Fibroblast of lung (primary cell): ENCODE results near the gene HAL. TPM values are rescaled to one million over a fixed set of nuclear protein-coding genes. Genes with fewer than 3 reads are reported as not detected.

ENCODE experiments used
- DNase-seq, 2 donors: peaks; one replicate each; pipeline versions ENCODE4 v3.0.0 to v3.0.0-alpha.2; 2010; ENCODE audit warnings: low read depth in 2 of 2
- H2AFZ ChIP-seq: 2 replicates; pipeline ENCODE4 v1.5.1; 2012; ENCODE audit warnings: low read length, control low read depth, inconsistent platforms
- H3K27ac ChIP-seq: 2 replicates; pipeline ENCODE4 v1.5.1; 2011; ENCODE audit warnings: low read length, control low read depth; ENCODE audit not compliant: insufficient read depth
- H3K27me3 ChIP-seq: 2 replicates; pipeline ENCODE4 v1.5.1; 2011; ENCODE audit warnings: mild to moderate bottlenecking, low read length; ENCODE audit not compliant: control insufficient read depth, insufficient read depth
- H3K36me3 ChIP-seq: 2 replicates; pipeline ENCODE4 v1.5.1; 2011; ENCODE audit warnings: low read length; ENCODE audit not compliant: control insufficient read depth, insufficient read depth
- H3K4me1 ChIP-seq: 2 replicates; pipeline ENCODE4 v1.5.1; 2011; ENCODE audit warnings: low read length; ENCODE audit not compliant: control insufficient read depth, insufficient read depth; ENCODE audit errors: extremely low read depth
- H3K4me2 ChIP-seq: 2 replicates; pipeline ENCODE4 v1.5.1; 2011; ENCODE audit warnings: low read length, control low read depth; ENCODE audit not compliant: insufficient read depth; ENCODE audit errors: extremely low read depth
- H3K4me3 ChIP-seq, 4 experiments: fragments of 200-600 bp in 1 of 4; sonication (generic) in 1 of 4; replicated peaks in 1 of 4; 2 replicates each; pipeline ENCODE4 v1.5.1; 2011 to 2016; ENCODE audit warnings: low read length in 4 of 4, low read depth in 3 of 4, mild to moderate bottlenecking in 3 of 4, control low read depth in 2 of 4, inconsistent platforms in 1 of 4, mixed read lengths in 1 of 4; ENCODE audit not compliant: insufficient read depth in 1 of 4; ENCODE audit errors: control extremely low read depth in 1 of 4
- H3K79me2 ChIP-seq: 2 replicates; pipeline ENCODE4 v1.5.1; 2012; ENCODE audit warnings: mild to moderate bottlenecking, low read length, inconsistent platforms; ENCODE audit not compliant: control insufficient read depth, insufficient read depth
- H3K9ac ChIP-seq: 2 replicates; pipeline ENCODE4 v1.5.1; 2011; ENCODE audit warnings: mild to moderate bottlenecking, low read length, control low read depth; ENCODE audit not compliant: insufficient read depth
- H3K9me3 ChIP-seq: 2 replicates; pipeline ENCODE4 v1.5.1; 2012; ENCODE audit warnings: low read depth, low read length; ENCODE audit not compliant: control insufficient read depth, insufficient read depth
- H4K20me1 ChIP-seq: 2 replicates; pipeline ENCODE4 v1.5.1; 2011; ENCODE audit warnings: low read length; ENCODE audit not compliant: control insufficient read depth, insufficient read depth; ENCODE audit errors: extremely low read depth
- CTCF ChIP-seq, 2 donors: IDR thresholded peaks in 1 of 2; conservative IDR thresholded peaks in 1 of 2; 1 replicate in 1 of 2; 2 replicates in 1 of 2; pipeline ENCODE4 v1.5.1; 2011 to 2012; ENCODE audit warnings: low read length in 2 of 2, control low read depth in 1 of 2, inconsistent platforms in 1 of 2, low read depth in 1 of 2, mild to moderate bottlenecking in 1 of 2
- EZH2 ChIP-seq: IDR thresholded peaks from 2 replicates; pipeline ENCODE4 v1.5.1; 2012; ENCODE audit warnings: low read length, control low read depth, mild to moderate bottlenecking; ENCODE audit errors: missing control alignments
- polyA plus RNA-seq, 2 donors: library from polyadenylated mRNA; depleted of rRNA in 1 of 2; stranded (reverse) in 1 of 2; unstranded in 1 of 2; fragments of >200 nt; gene quantifications; 2 replicates each; pipeline ENCODE4 v1.2.1, GENCODE V29; 2011 to 2012; ENCODE audit warnings: missing spikeins in 1 of 2
- total RNA-seq: library from RNA; depleted of rRNA; stranded (reverse); fragments of >200 nt; gene quantifications from 2 replicates; pipeline ENCODE4 v1.2.1, GENCODE V29; 2014

HAL gene
- total and polyA plus RNA-seq, 2 donors (not counting 1 experiment from before 2014, with no cell fraction given) = 0.02 to 0.17 TPM

DNA sequence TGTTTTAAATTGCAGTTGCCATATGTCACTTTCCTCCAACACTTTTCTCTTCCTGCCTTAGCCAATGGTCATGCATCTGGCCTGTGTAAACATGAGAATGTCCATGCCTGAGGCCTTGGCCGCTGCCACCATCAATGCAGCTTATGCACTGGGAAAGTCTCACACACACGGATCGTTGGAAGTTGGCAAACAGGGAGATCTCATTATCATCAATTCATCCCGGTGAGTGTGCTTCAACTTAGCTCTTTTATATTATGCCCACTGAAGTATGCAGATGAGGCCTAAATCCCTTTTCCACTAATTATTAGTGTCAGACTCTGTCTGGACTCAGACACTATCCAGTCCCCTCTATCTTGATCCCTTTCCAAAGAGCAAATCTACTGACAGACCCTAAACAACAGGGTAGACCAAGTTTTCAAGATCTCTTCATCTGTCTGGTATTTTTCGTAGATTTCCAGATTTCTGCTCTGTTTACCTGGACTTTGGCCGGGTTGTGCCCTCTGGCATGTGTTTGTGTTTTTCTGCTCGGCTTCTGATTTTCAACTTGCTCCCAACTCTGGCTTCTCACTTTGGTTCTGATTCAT lies 29.8 kb downstream of the HAL start:
- H3K9me3 ChIP-seq = no peaks in the 10 kb centered on the region
- H3K27ac ChIP-seq = no peak overlapping the region
- no peak overlapping the region for H3K9ac ChIP-seq
- no peaks in the 10 kb centered on the region for H3K27me3 ChIP-seq
- no peak overlapping the region for H2AFZ ChIP-seq
- H3K4me3 ChIP-seq = no peak overlapping the region
- no peaks in the 10 kb centered on the region for H3K79me2 ChIP-seq
- no peak overlapping the region for H3K4me2 ChIP-seq
- DNase-seq = no peak
- no peaks in the 10 kb centered on the region for H3K36me3 ChIP-seq
- H4K20me1 ChIP-seq = no peaks in the 10 kb centered on the region
- no peaks in the 10 kb centered on the region for H3K4me1 ChIP-seq
- no peak for TF ChIP-seq CTCF (conservative IDR thresholded peaks at IDR 0.05 in 1 of 2, IDR thresholded peaks at IDR 0.05 in 1 of 2; ENCODE audit: low read depth in 1 of 2, low read length in 2 of 2)
- no peak for TF ChIP-seq EZH2

DNA sequence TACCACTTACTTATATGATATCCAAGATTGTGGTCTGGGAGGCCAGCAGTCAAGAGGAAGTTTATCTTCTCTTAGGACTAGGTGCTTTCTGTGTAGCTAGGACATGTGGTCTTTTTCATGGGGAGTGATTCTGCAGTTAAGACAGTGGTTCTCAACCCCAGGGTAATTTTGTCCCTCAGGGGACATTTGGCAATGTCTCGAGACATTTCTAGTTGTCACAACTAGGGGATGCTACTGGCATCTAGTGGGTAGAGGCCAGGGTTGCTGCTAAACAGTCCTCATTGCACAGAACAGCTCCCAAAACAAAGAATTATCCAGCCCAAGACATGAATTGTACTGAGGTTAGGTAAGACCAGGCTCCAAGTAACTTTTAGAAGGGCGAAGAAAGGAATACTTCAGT lies 33.0 kb downstream of the HAL start:
- Histone ChIP-seq H3K9me3 (no peaks in the 10 kb centered on the region), H3K4me2 (no peak overlapping the region), H3K36me3 (no peaks in the 10 kb centered on the region), H3K4me1 (no peaks in the 10 kb centered on the region), H3K27ac (no peak overlapping the region), H3K9ac (no peak overlapping the region), H3K79me2 (no peaks in the 10 kb centered on the region), H2AFZ (no peak overlapping the region), H4K20me1 (no peaks in the 10 kb centered on the region), H3K27me3 (no peaks in the 10 kb centered on the region), H3K4me3 (no peak overlapping the region)
- DNase-seq = no peak
- no peak for TF ChIP-seq CTCF (conservative IDR thresholded peaks at IDR 0.05 in 1 of 2, IDR thresholded peaks at IDR 0.05 in 1 of 2; ENCODE audit: low read depth in 1 of 2, low read length in 2 of 2)
- no peak for TF ChIP-seq EZH2

GRCh38 chr12:95962222-95962621 lies 33.9 kb downstream of the HAL start:
- Histone ChIP-seq H3K4me2 (no peak overlapping the region), H3K27me3 (no peaks in the 10 kb centered on the region), H3K36me3 (no peaks in the 10 kb centered on the region), H3K9me3 (no peaks in the 10 kb centered on the region), H4K20me1 (no peaks in the 10 kb centered on the region), H3K4me1 (no peaks in the 10 kb centered on the region), H3K79me2 (no peaks in the 10 kb centered on the region), H3K9ac (no peak overlapping the region), H2AFZ (no peak overlapping the region), H3K27ac (no peak overlapping the region), H3K4me3 (no peak overlapping the region)
- DNase-seq = no peak
- TF ChIP-seq CTCF (conservative IDR thresholded peaks at IDR 0.05 in 1 of 2, IDR thresholded peaks at IDR 0.05 in 1 of 2; ENCODE audit: low read depth in 1 of 2, low read length in 2 of 2) (no peak), EZH2 (no peak)
